Right lobe of liver (tissue), 6 donors: Measurements from ENCODE around the gene USP7. TPM values are rescaled to one million over a fixed set of nuclear protein-coding genes. Genes with fewer than 3 reads are reported as not detected.
A peak's percentile ranks its signal among the peaks of the same experiment; 100 is the strongest.

ENCODE experiments used
- ATAC-seq, 4 donors: fragments of 200-7000 bp; cut with Tn5 transposase; one replicate each; pipeline ENCODE4 v1.9.1; 2020; ENCODE audit warnings: mild to moderate bottlenecking in 4 of 4, moderate library complexity in 4 of 4
- DNase-seq, 3 donors: peaks; one replicate each; pipeline ENCODE4 v3.0.0-alpha.2; 2020
- H3K27ac ChIP-seq, 3 donors: fragments of 200-600 bp; one replicate each; pipeline ENCODE4 v1.8.0; 2022
- H3K27me3 ChIP-seq, 2 donors: fragments of 200-600 bp; one replicate each; pipeline ENCODE4 v1.8.0; 2022
- H3K36me3 ChIP-seq, 4 donors: fragments of 200-600 bp; sonication (generic) in 1 of 4; one replicate each; pipeline versions ENCODE4 v1.5.1 to v1.8.0; 2017 to 2022; ENCODE audit warnings: control low read depth in 1 of 4
- H3K4me1 ChIP-seq, 4 donors: fragments of 200-600 bp; sonication (generic) in 1 of 4; one replicate each; pipeline versions ENCODE4 v1.5.1 to v1.8.0; 2017 to 2022; ENCODE audit warnings: control low read depth in 1 of 4
- H3K4me3 ChIP-seq, 3 donors: fragments of 200-600 bp; one replicate each; pipeline ENCODE4 v1.8.0; 2022
- H3K9me3 ChIP-seq, 4 donors: fragments of 200-600 bp; sonication (generic) in 1 of 4; one replicate each; pipeline versions ENCODE4 v1.5.1 to v1.8.0; 2017 to 2022; ENCODE audit warnings: control low read depth in 1 of 4
- CTCF ChIP-seq, 4 donors: fragments of 200-600 bp in 3 of 4; fragments of 450-650 bp in 1 of 4; IDR thresholded peaks; one replicate each; pipeline versions ENCODE4 v1.5.1 to v1.8.0; 2016 to 2022; ENCODE audit warnings: antibody characterized with exemption in 4 of 4, mild to moderate bottlenecking in 2 of 4
- POLR2A ChIP-seq: fragments of 450-650 bp; IDR thresholded peaks from one replicate; pipeline ENCODE4 v1.6.1; 2017; ENCODE audit warnings: antibody characterized with exemption, mild to moderate bottlenecking
- WGBS: methylation state at CpG from one replicate; pipeline ENCODE4 v1.1.6; 2018; ENCODE audit warnings: low coverage, low lambda C conversion rate; ENCODE audit not compliant: insufficient coverage; ENCODE audit errors: missing lambda C conversion rate; 5-methylcytosine and 5-hydroxymethylcytosine counted together
- intact Hi-C, 2 donors: fragments of 100-400 bp; cut with DNase I; formaldehyde crosslinking; loops; one replicate each; pipeline versions ENCODE4 v1.11.2 to v1.14.1; 2022
- total RNA-seq, 6 experiments: library from RNA; depleted of rRNA in 2 of 6; stranded (reverse); fragments of >200 nt in 2 of 6; fragmentation: NEBNext Ultra II Directional in 3 of 6; extraction: Animal tissue kit (Norgen Biotek cat#: 25700) in 3 of 6; gene quantifications; one replicate each; pipeline versions ENCODE4 v1.1.0 to v1.2.4, GENCODE V29; 2016 to 2023
- donor health status: DM: no; HTN: yes; CAD: no.
- donor health status: DM: no; HTN: no; CAD: no.
- donor health status: DM: no; HTN: no; CAD: no.
- donor health status: DM: no; HTN: yes; CAD: no.
- donor health status: DM: no; HTN: yes; CAD: no.

Gene USP7
- total RNA-seq, 6 experiments from 2014 or later = 46.8 to 55.8 (median 49.1) TPM

GRCh38 chr16:8854298-8854948, 109.3 kb downstream of the USP7 start:
- Histone ChIP-seq H3K4me3 (no peak overlapping the region), H3K27ac (peak overlapping the region in 1 of 3 donors; percentile 8), H3K36me3 (peaks cover 0 to 21% (median 10%) of the 10 kb centered on the region in 4 donors), H3K4me1 (peaks cover 0 to 30% (median 12%) of the 10 kb centered on the region in 4 donors), H3K27me3 (no peaks in the 10 kb centered on the region), H3K9me3 (no peaks in the 10 kb centered on the region)
- TF ChIP-seq CTCF (IDR thresholded peaks at IDR 0.05) = no peak
- TF ChIP-seq POLR2A = no peak
- 96% methylated on average over 3 of the region's 9 CpGs for WGBS
- intact Hi-C loops = no loop called here
- ATAC-seq = no peak
- DNase-seq = no peak

DNA sequence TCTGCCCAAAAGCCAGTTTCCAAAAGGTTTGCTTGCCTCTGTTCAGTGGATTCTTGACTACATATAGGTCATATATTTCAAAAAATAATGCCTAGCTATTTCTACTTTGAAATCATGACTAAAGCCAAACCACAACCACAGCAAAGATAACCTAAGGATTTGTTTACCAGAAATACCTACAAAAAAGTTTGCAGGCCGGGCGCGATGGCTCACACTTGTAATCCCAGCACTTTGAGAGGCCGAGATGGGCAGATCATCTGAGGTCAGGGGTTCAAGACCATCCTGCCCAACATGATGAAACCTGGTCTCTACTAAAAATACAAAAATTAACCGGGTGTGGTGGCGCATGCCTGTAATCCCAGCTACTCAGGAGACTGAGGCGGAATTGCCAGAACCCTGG, 110.1 kb downstream of the USP7 start:
- Histone ChIP-seq H3K27me3 (no peaks in the 10 kb centered on the region), H3K27ac (peak overlapping the region in 2 of 3 donors; percentile 8 to 18), H3K9me3 (no peaks in the 10 kb centered on the region), H3K4me1 (peaks cover 0 to 29% (median 9%) of the 10 kb centered on the region in 4 donors), H3K36me3 (peaks cover 0 to 23% (median 15%) of the 10 kb centered on the region in 4 donors), H3K4me3 (no peak overlapping the region)
- 72% methylated on average over 6 of the region's 7 CpGs for WGBS
- TF ChIP-seq CTCF (IDR thresholded peaks at IDR 0.05) (no peak), POLR2A (no peak)
- DNase-seq (no peak), ATAC-seq (no peak)
- intact Hi-C loops = no loop called here

- DNase-seq = no peak
- no peaks in the 10 kb centered on the region for H3K9me3 ChIP-seq
- H3K27me3 ChIP-seq = no peaks in the 10 kb centered on the region
- H3K4me3 ChIP-seq = no peak overlapping the region
- H3K27ac ChIP-seq = peak overlapping the region in 2 of 3 donors; percentile 8 to 18
- peak in 1 of 4 donors; percentile 1 for ATAC-seq
- peaks cover 0 to 29% (median 9%) of the 10 kb centered on the region in 4 donors for H3K4me1 ChIP-seq
- peaks cover 0 to 23% (median 13%) of the 10 kb centered on the region in 4 donors for H3K36me3 ChIP-seq
- no peak for TF ChIP-seq POLR2A
- no peak for TF ChIP-seq CTCF (IDR thresholded peaks at IDR 0.05)
- intact Hi-C loops = no loop called here
- 70% methylated on average over 5 of the region's 7 CpGs for WGBS
Measured at GRCh38 chr16:8853150-8853549, 110.6 kb downstream of the USP7 start.

GRCh38 chr16:8852534-8852933, 111.2 kb downstream of the USP7 start:
- ATAC-seq = no peak
- 77% methylated on average over 4 of the region's 8 CpGs for WGBS
- H3K4me3 ChIP-seq = no peak overlapping the region
- H3K27me3 ChIP-seq = no peaks in the 10 kb centered on the region
- no peak for DNase-seq
- H3K4me1 ChIP-seq = peaks cover 0 to 29% (median 9%) of the 10 kb centered on the region in 4 donors
- H3K27ac ChIP-seq = no peak overlapping the region
- no peaks in the 10 kb centered on the region for H3K9me3 ChIP-seq
- TF ChIP-seq CTCF (IDR thresholded peaks at IDR 0.05) = no peak
- intact Hi-C loops = no loop called here
- peaks cover 0 to 23% (median 11%) of the 10 kb centered on the region in 4 donors for H3K36me3 ChIP-seq
